Measurements from ENCODE around the gene RPS2.

The RPS2 gene

GRCh38 chr16:1982991-1983543 is 18.4 kb upstream of the RPS2 start:
- H3K4me1 ChIP-seq = peaks cover 3% of the 10 kb centered on the region; the same call in 1 of the 2 replicates
- no peak for DNase-seq
- no peaks in the 10 kb centered on the region for H3K9me3 ChIP-seq
- H3K36me3 ChIP-seq = peaks cover 26% of the 10 kb centered on the region
- H3K27me3 ChIP-seq = peaks cover 13% of the 10 kb centered on the region; the same call in 1 of the 2 replicates
- TF ChIP-seq CTCF (IDR thresholded peaks at IDR 0.05; ENCODE audit: low read depth, low read length) = no peak; the same call in 1 of the 2 replicates
- H3K4me3 ChIP-seq (ENCODE audit: low read depth, low read length) = peak overlapping the region; percentile 66

- H3K4me1 ChIP-seq = peaks cover 3% of the 10 kb centered on the region; the same call in 1 of the 2 replicates
- H3K36me3 ChIP-seq = peaks cover 33% of the 10 kb centered on the region
- TF ChIP-seq CTCF (IDR thresholded peaks at IDR 0.05; ENCODE audit: low read depth, low read length) = no peak
- H3K9me3 ChIP-seq = no peaks in the 10 kb centered on the region
- H3K4me3 ChIP-seq (ENCODE audit: low read depth, low read length) = no peak overlapping the region
- peaks cover 13% of the 10 kb centered on the region; the same call in 1 of the 2 replicates for H3K27me3 ChIP-seq
- DNase-seq = no peak
Measured at GRCh38 chr16:1982013-1982433, 17.4 kb upstream of the RPS2 start.

GRCh38 chr16:1981398-1981836 is 16.8 kb upstream of the RPS2 start, which contains the start of gene NOXO1:
Gene NOXO1 (minus strand): TSS chr16:1981469. CDS start chr16:1981179, 290 bp downstream.
- TF ChIP-seq CTCF (IDR thresholded peaks at IDR 0.05; ENCODE audit: low read depth, low read length) = no peak
- peaks cover 3% of the 10 kb centered on the region; the same call in 1 of the 2 replicates for H3K4me1 ChIP-seq

GRCh38 chr16:1980770-1981087 is 16.1 kb upstream of the RPS2 start:
- peaks cover 3% of the 10 kb centered on the region; the same call in 1 of the 2 replicates for H3K4me1 ChIP-seq
- no peaks in the 10 kb centered on the region for H3K9me3 ChIP-seq
- no peak for TF ChIP-seq CTCF (IDR thresholded peaks at IDR 0.05; ENCODE audit: low read depth, low read length)
- H3K4me3 ChIP-seq (ENCODE audit: low read depth, low read length) = no peak overlapping the region
- peaks cover 30% of the 10 kb centered on the region for H3K36me3 ChIP-seq
- H3K27me3 ChIP-seq = peaks cover 13% of the 10 kb centered on the region; the same call in 1 of the 2 replicates
- no peak for DNase-seq

More at GRCh38 chr16:1981398-1981836, 16.8 kb upstream of the RPS2 start, which contains the start of gene NOXO1:
- H3K36me3 ChIP-seq = peaks cover 32% of the 10 kb centered on the region
- H3K27me3 ChIP-seq = peaks cover 13% of the 10 kb centered on the region; the same call in 1 of the 2 replicates
- H3K9me3 ChIP-seq = no peaks in the 10 kb centered on the region
- H3K4me3 ChIP-seq (ENCODE audit: low read depth, low read length) = no peak within 1 kb of the TSS
- no peak for DNase-seq

GRCh38 chr16:1980030-1980769 is 15.6 kb upstream of the RPS2 start:
- Histone ChIP-seq H3K9me3 (no peaks in the 10 kb centered on the region), H3K4me1 (peaks cover 3% of the 10 kb centered on the region; the same call in 1 of the 2 replicates), H3K36me3 (peaks cover 32% of the 10 kb centered on the region), H3K27me3 (peaks cover 13% of the 10 kb centered on the region; the same call in 1 of the 2 replicates), H3K4me3 (ENCODE audit: low read depth, low read length) (no peak overlapping the region)
- TF ChIP-seq CTCF (IDR thresholded peaks at IDR 0.05; ENCODE audit: low read depth, low read length) = no peak
- no peak for DNase-seq

All from BE2C (cell line).